ENCODE data around the gene BLVRB.
"Not testable (repeated sequence)": the region's sequence is repeated elsewhere in the genome, so short reads cannot be mapped to it uniquely, and the experiment has no call there.

BLVRB gene

GRCh38 chr19:40422748-40423566 lies 42.6 kb downstream of the BLVRB start:
- no peak for DNase-seq (ENCODE audit: low read depth in 2 of 2)

- DNase-seq (ENCODE audit: low read depth in 2 of 2), result no peak
These were observed 43.4 kb downstream of the BLVRB start for GRCh38 chr19:40421993-40422747.

GRCh38 chr19:40420766-40421765 lies 44.5 kb downstream of the BLVRB start:
- no peak for DNase-seq (ENCODE audit: low read depth in 2 of 2)

GRCh38 chr19:40420451-40420765 lies 45.1 kb downstream of the BLVRB start:
- DNase-seq (ENCODE audit: low read depth in 2 of 2), result no peak

- DNase-seq (ENCODE audit: low read depth in 2 of 2), result no peak
These were observed 45.8 kb downstream of the BLVRB start for GRCh38 chr19:40419780-40420179.

GRCh38 chr19:40419066-40419612 lies 46.4 kb downstream of the BLVRB start:
- no peak for DNase-seq (ENCODE audit: low read depth in 2 of 2)

- no peak for DNase-seq (ENCODE audit: low read depth in 2 of 2)
These were observed 47.5 kb downstream of the BLVRB start for GRCh38 chr19:40418040-40418439.

GRCh38 chr19:40417643-40417981 lies 47.9 kb downstream of the BLVRB start:
- no peak for DNase-seq (ENCODE audit: low read depth in 2 of 2)

GRCh38 chr19:40416918-40417642 lies 48.5 kb downstream of the BLVRB start:
- DNase-seq (ENCODE audit: low read depth in 2 of 2), result no peak

- DNase-seq (ENCODE audit: low read depth in 2 of 2), result no peak
These were observed 49.8 kb downstream of the BLVRB start for GRCh38 chr19:40415768-40416167.

GRCh38 chr19:40414542-40415535 lies 50.7 kb downstream of the BLVRB start:
- no peak for DNase-seq (ENCODE audit: low read depth in 2 of 2)

- no peak for DNase-seq (ENCODE audit: low read depth in 2 of 2)
These were observed 52.2 kb downstream of the BLVRB start, which contains the start of gene PRX for GRCh38 chr19:40413291-40413845. PRX (minus strand) TSS chr19:40413378; CDS start chr19:40407932, 5,446 bp downstream.

GRCh38 chr19:40412866-40413265 lies 52.7 kb downstream of the BLVRB start:
- DNase-seq (ENCODE audit: low read depth in 2 of 2), result no peak

GRCh38 chr19:40411958-40412499 lies 53.5 kb downstream of the BLVRB start:
- DNase-seq (ENCODE audit: low read depth in 2 of 2), result no peak

GRCh38 chr19:40411125-40411842 lies 54.3 kb downstream of the BLVRB start:
- no peak for DNase-seq (ENCODE audit: low read depth in 2 of 2)

- no peak for DNase-seq (ENCODE audit: low read depth in 2 of 2)
These were observed 55.5 kb downstream of the BLVRB start for GRCh38 chr19:40410030-40410389.

- DNase-seq (ENCODE audit: low read depth in 2 of 2), result not testable (repeated sequence)
These were observed 57.0 kb downstream of the BLVRB start for GRCh38 chr19:40408598-40408925.

- no peak for DNase-seq (ENCODE audit: low read depth in 2 of 2)
These were observed 57.6 kb downstream of the BLVRB start for GRCh38 chr19:40407714-40408597.
